Esophagus muscularis mucosa (tissue), 4 donors: ENCODE data around the gene PTPRS. TPM values are rescaled to one million over a fixed set of nuclear protein-coding genes. Genes with fewer than 3 reads are reported as not detected.
A peak's percentile ranks its signal among the peaks of the same experiment; 100 is the strongest.
"Not testable (repeated sequence)": the region's sequence is repeated elsewhere in the genome, so short reads cannot be mapped to it uniquely, and the experiment has no call there.

Experiments
- DNase-seq: peaks from one replicate; pipeline ENCODE4 v3.0.0-alpha.2; 2017; ENCODE audit errors: extremely low spot score
- H3K27ac ChIP-seq, 4 donors: fragments of 200-600 bp; sonication (generic); replicated peaks in 1 of 4; 1 replicate in 3 of 4; 2 replicates in 1 of 4; pipeline ENCODE4 v1.5.1; 2016 to 2019; ENCODE audit warnings: mild to moderate bottlenecking in 1 of 4
- H3K27me3 ChIP-seq, 4 donors: fragments of 200-600 bp; sonication (generic); one replicate each; pipeline versions ENCODE4 v1.5.1 to v1.6.0; 2016 to 2019
- H3K36me3 ChIP-seq, 4 donors: fragments of 200-600 bp; sonication (generic); one replicate each; pipeline ENCODE4 v1.5.1; 2016 to 2019
- H3K4me1 ChIP-seq, 4 donors: fragments of 200-600 bp; sonication (generic); one replicate each; pipeline ENCODE4 v1.5.1; 2016 to 2019
- H3K4me3 ChIP-seq, 4 donors: fragments of 200-600 bp; sonication (generic); 1 replicate in 2 of 4; 2 replicates in 2 of 4; pipeline ENCODE4 v1.5.1; 2016 to 2019; ENCODE audit warnings: mild to moderate bottlenecking in 4 of 4, moderate library complexity in 1 of 4
- H3K9me3 ChIP-seq, 4 donors: fragments of 200-600 bp; sonication (generic); 1 replicate in 3 of 4; 2 replicates in 1 of 4; pipeline ENCODE4 v1.5.1; 2016 to 2019
- EP300 ChIP-seq: sonication (generic); formaldehyde crosslinking; IDR thresholded peaks from one replicate; pipeline ENCODE4 v1.6.1; 2017; ENCODE audit warnings: antibody characterized with exemption
- POLR2A ChIP-seq: fragments of 450-650 bp; IDR thresholded peaks from one replicate; pipeline ENCODE4 v1.6.1; 2017; ENCODE audit warnings: antibody characterized with exemption, moderate library complexity, mild to moderate bottlenecking, low read depth
- POLR2AphosphoS5 ChIP-seq, 2 donors: sonication (generic); formaldehyde crosslinking; IDR thresholded peaks; one replicate each; pipeline ENCODE4 v1.6.1; 2017; ENCODE audit warnings: antibody characterized with exemption in 2 of 2
- WGBS: methylation state at CpG from one replicate; pipeline ENCODE4 v1.1.5; 2018; 5-methylcytosine and 5-hydroxymethylcytosine counted together
- intact Hi-C: fragments of 100-400 bp; cut with DNase I; formaldehyde crosslinking; loops from one replicate; pipeline ENCODE4 v1.15.1; 2023
- total RNA-seq, 4 donors: library from RNA; depleted of rRNA; stranded (reverse); fragments of >200 nt; gene quantifications; one replicate each; pipeline versions ENCODE4 v1.1.0 to v1.2.1, GENCODE V29; 2016
- TF ChIP-seq, protein P1 (sequence below), 3 experiments: fragments of 200-600 bp in 2 of 3; fragments of 450-650 bp in 1 of 3; sonication (generic) in 2 of 3; IDR thresholded peaks; one replicate each; pipeline ENCODE4 v1.5.1; 2017 to 2019; ENCODE audit warnings: antibody characterized with exemption in 3 of 3, mild to moderate bottlenecking in 2 of 3, moderate library complexity in 1 of 3

PTPRS gene
- 100 to 1,000 TPM; 140 to 311 (median 224) TPM for total RNA-seq

DNA sequence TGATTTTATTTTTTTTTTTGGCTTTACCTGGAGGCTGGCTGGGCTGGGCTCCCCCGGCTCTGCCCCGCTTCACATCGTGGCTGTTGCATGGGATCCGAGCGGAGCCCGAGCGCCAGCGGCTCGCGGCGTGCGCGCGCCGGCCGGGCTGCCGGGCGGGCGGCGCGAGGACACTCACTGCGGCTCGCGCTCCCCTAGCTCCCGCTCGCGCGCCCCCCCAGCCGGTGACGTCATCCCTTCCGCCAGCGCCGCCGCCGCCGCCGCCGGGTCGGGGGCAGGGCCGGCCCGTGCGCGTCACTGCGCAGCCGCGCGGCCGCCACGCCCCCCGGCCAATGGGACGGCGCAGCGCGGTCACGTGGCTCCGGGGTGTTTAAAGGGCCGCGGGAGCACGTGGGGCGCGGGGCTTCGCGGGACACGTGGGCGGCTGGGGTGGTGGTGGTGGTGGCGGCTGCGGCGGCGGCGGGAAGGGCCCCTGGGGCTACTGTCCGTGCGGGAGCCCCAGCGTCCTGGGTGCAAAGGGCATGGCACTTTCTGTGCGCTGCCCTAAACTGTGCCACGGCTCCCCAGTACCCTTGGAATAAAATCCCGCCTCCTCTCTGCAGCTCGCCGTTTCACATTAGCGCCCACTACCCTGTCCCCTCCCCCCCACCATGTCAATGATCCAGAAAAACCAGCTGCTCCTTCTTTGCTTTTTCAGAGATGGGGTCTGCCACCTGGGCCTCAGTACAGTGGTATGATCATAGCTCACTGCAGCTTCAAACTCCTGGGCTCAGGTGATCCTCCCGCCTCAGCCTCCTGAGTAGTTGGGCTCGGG, at the start of gene PTPRS:
Gene PTPRS (minus strand): TSS at position 176 of the 811 bp plus-strand sequence. CDS start 54,672 bp downstream, outside the sequence.
- DNase-seq: no peak

GRCh38 chr19:5389353-5389752, 48.7 kb upstream of the PTPRS start:
- Histone ChIP-seq H3K4me1 (no peaks in the 10 kb centered on the region), H3K36me3 (no peaks in the 10 kb centered on the region), H3K9me3 (peaks cover 0 to 12% (median 5%) of the 10 kb centered on the region in 4 donors), H3K27ac (no peak overlapping the region), H3K27me3 (peaks cover 0 to 92% (median 18%) of the 10 kb centered on the region in 4 donors), H3K4me3 (no peak overlapping the region)
- intact Hi-C loops: no loop called here
- DNase-seq: no peak
- no peak for TF ChIP-seq EP300
- TF ChIP-seq, protein P1, sequence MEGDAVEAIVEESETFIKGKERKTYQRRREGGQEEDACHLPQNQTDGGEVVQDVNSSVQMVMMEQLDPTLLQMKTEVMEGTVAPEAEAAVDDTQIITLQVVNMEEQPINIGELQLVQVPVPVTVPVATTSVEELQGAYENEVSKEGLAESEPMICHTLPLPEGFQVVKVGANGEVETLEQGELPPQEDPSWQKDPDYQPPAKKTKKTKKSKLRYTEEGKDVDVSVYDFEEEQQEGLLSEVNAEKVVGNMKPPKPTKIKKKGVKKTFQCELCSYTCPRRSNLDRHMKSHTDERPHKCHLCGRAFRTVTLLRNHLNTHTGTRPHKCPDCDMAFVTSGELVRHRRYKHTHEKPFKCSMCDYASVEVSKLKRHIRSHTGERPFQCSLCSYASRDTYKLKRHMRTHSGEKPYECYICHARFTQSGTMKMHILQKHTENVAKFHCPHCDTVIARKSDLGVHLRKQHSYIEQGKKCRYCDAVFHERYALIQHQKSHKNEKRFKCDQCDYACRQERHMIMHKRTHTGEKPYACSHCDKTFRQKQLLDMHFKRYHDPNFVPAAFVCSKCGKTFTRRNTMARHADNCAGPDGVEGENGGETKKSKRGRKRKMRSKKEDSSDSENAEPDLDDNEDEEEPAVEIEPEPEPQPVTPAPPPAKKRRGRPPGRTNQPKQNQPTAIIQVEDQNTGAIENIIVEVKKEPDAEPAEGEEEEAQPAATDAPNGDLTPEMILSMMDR (IDR thresholded peaks at IDR 0.05): no peak
- no peak for TF ChIP-seq POLR2A
- no peak for TF ChIP-seq POLR2AphosphoS5 (IDR thresholded peaks at IDR 0.05)
- 84% methylated on average over 6 of the region's 6 CpGs for WGBS

More for the DNA sequence above, at the start of gene PTPRS:
- TF ChIP-seq POLR2AphosphoS5 (IDR thresholded peaks at IDR 0.05) (no peak), POLR2A (no peak), EP300 (no peak)
- TF ChIP-seq, protein P1 (IDR thresholded peaks at IDR 0.05): no peak
- intact Hi-C loops: loop anchor here (2.0 kb wide), 1 partner anchor 48 kb away; no protein-coding TSS in a partner anchor
- Histone ChIP-seq H3K4me1 (peaks cover 12 to 28% (median 25%) of the 10 kb centered on the region in 4 donors), H3K36me3 (no peaks in the 10 kb centered on the region), H3K4me3 (peak within 1 kb of the TSS; percentile 60 to 78 (median 66)), H3K27me3 (peaks cover 0 to 50% (median 29%) of the 10 kb centered on the region in 4 donors), H3K27ac (peak within 1 kb of the TSS; percentile 13 to 63 (median 40)), H3K9me3 (no peaks in the 10 kb centered on the region)
- 33% methylated on average over 6 of the region's 81 CpGs for WGBS

DNA sequence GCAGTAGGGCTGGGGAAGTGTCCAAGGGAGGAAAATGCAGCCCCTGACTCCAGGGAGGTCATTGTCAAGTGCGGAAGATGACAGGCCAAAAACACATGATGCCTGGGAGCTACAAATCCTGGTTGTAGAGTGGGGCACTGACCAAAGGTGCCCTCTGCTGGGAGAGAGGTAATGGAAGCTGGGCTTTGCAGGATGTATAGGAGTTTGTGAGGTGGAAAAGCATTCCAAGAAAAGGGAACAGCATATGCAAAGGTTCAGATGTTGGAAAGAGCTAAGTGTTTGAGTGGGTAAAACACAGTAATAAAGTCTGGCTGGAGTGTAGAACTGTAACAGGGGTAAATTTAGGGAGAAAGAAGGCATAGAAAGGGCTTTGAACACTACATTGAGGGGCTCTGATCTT, 46.9 kb upstream of the PTPRS start:
- TF ChIP-seq POLR2AphosphoS5 (IDR thresholded peaks at IDR 0.05): no peak
- TF ChIP-seq POLR2A: no peak
- no peak for TF ChIP-seq EP300
- TF ChIP-seq, protein P1 (IDR thresholded peaks at IDR 0.05): no peak
- H3K36me3 ChIP-seq: no peaks in the 10 kb centered on the region
- H3K27me3 ChIP-seq: peaks cover 0 to 73% (median 2%) of the 10 kb centered on the region in 4 donors
- H3K9me3 ChIP-seq: peaks cover 0 to 30% (median 21%) of the 10 kb centered on the region in 4 donors
- H3K4me1 ChIP-seq: no peaks in the 10 kb centered on the region
- DNase-seq: no peak
- 100% methylated on average over 1 of the region's 1 CpG for WGBS
- intact Hi-C loops: no loop called here
- H3K4me3 ChIP-seq: no peak overlapping the region
- H3K27ac ChIP-seq: no peak overlapping the region

DNA sequence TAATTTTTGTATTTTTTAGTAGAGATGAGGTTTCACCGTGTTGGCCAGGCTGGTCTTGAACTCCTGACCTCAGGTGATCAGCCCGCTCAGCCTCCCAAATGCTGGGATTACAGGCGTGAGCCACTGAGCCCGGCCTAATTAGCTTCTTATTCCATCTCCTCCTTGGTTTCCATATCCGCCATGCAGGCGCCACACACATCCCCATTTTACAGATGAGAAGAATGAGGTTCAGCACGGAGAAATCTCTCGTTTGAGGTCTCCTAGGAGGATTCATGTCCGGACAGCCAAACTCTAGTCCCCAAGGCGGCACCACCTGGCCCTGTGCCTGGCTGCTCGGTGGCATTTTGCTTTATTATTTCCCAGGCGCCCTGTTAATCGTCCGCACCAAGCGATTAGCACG, 46.2 kb upstream of the PTPRS start:
- Histone ChIP-seq H3K36me3 (no peaks in the 10 kb centered on the region), H3K9me3 (peaks cover 0 to 37% (median 27%) of the 10 kb centered on the region in 4 donors), H3K27ac (no peak overlapping the region), H3K4me1 (no peaks in the 10 kb centered on the region), H3K27me3 (peaks cover 0 to 67% (median 0%) of the 10 kb centered on the region in 4 donors), H3K4me3 (no peak overlapping the region)
- TF ChIP-seq EP300 (no peak), POLR2AphosphoS5 (IDR thresholded peaks at IDR 0.05) (no peak), POLR2A (no peak)
- TF ChIP-seq, protein P1 (IDR thresholded peaks at IDR 0.05): no peak
- 85% methylated on average over 16 of the region's 16 CpGs for WGBS
- intact Hi-C loops: no loop called here
- DNase-seq: no peak

GRCh38 chr19:5381197-5381596, 40.6 kb upstream of the PTPRS start:
- H3K27ac ChIP-seq, H3K4me3 ChIP-seq, intact Hi-C loops, H3K4me1 ChIP-seq, H3K36me3 ChIP-seq, DNase-seq: not testable (repeated sequence)
- 97% methylated on average over 6 of the region's 6 CpGs for WGBS
- H3K9me3 ChIP-seq: peaks cover 0 to 38% (median 28%) of the 10 kb centered on the region in 4 donors
- peaks cover 0 to 21% (median 0%) of the 10 kb centered on the region in 4 donors for H3K27me3 ChIP-seq
